Measurements from ENCODE around the gene SKOR2.
"Not testable (repeated sequence)": the region's sequence is repeated elsewhere in the genome, so short reads cannot be mapped to it uniquely, and the experiment has no call there.

The SKOR2 gene

GRCh38 chr18:47203626-47204464 is 47.6 kb downstream of the SKOR2 start:
- no peak for DNase-seq (ENCODE audit: low read depth, low spot score)

GRCh38 chr18:47195961-47196360 is 55.5 kb downstream of the SKOR2 start:
- not testable (repeated sequence) for DNase-seq (ENCODE audit: low read depth, low spot score); H3K27ac ChIP-seq

More at GRCh38 chr18:47203626-47204464, 47.6 kb downstream of the SKOR2 start:
- no peak overlapping the region for H3K27ac ChIP-seq

GRCh38 chr18:47191961-47192360 is 59.5 kb downstream of the SKOR2 start:
- peak; percentile 44 for DNase-seq (ENCODE audit: low read depth, low spot score)
- H3K27ac ChIP-seq, result no peak overlapping the region

GRCh38 chr18:47187721-47188120 is 63.7 kb downstream of the SKOR2 start:
- no peak overlapping the region for H3K27ac ChIP-seq
- DNase-seq (ENCODE audit: low read depth, low spot score), result no peak

- peak; percentile 50 for DNase-seq (ENCODE audit: low read depth, low spot score)
- H3K27ac ChIP-seq, result no peak overlapping the region
Measured at GRCh38 chr18:47184419-47185050, 66.9 kb downstream of the SKOR2 start.

- H3K27ac ChIP-seq; DNase-seq (ENCODE audit: low read depth, low spot score): not testable (repeated sequence)
Measured at GRCh38 chr18:47182156-47182555, 69.3 kb downstream of the SKOR2 start.

GRCh38 chr18:47180765-47181164 is 70.7 kb downstream of the SKOR2 start:
- no peak overlapping the region for H3K27ac ChIP-seq

GRCh38 chr18:47179520-47179919 is 71.9 kb downstream of the SKOR2 start:
- DNase-seq (ENCODE audit: low read depth, low spot score), result no peak

More at GRCh38 chr18:47180765-47181164, 70.7 kb downstream of the SKOR2 start:
- DNase-seq (ENCODE audit: low read depth, low spot score), result no peak

GRCh38 chr18:47175898-47176575 is 75.4 kb downstream of the SKOR2 start, which contains the start of gene IER3IP1:
TSS of gene IER3IP1 (minus strand) at chr18:47176364. CDS start at chr18:47176277, 87 bp downstream.
- DNase-seq (ENCODE audit: low read depth, low spot score), result peak; percentile 79
- peak within 1 kb of the TSS; percentile 68 for H3K27ac ChIP-seq

More at GRCh38 chr18:47179520-47179919, 71.9 kb downstream of the SKOR2 start:
- no peak overlapping the region for H3K27ac ChIP-seq

GRCh38 chr18:47175283-47175897 is 76.1 kb downstream of the SKOR2 start:
- peak overlapping the region; percentile 68 for H3K27ac ChIP-seq
- no peak for DNase-seq (ENCODE audit: low read depth, low spot score)

GRCh38 chr18:47174545-47175116 is 76.8 kb downstream of the SKOR2 start:
- peak; percentile 60 for DNase-seq (ENCODE audit: low read depth, low spot score)
- H3K27ac ChIP-seq, result peak overlapping the region; percentile 68

GRCh38 chr18:47172476-47172875 is 79.0 kb downstream of the SKOR2 start:
- no peak overlapping the region for H3K27ac ChIP-seq

GRCh38 chr18:47168913-47169312 is 82.5 kb downstream of the SKOR2 start:
- no peak for DNase-seq (ENCODE audit: low read depth, low spot score)
- H3K27ac ChIP-seq, result no peak overlapping the region

More at GRCh38 chr18:47172476-47172875, 79.0 kb downstream of the SKOR2 start:
- DNase-seq (ENCODE audit: low read depth, low spot score), result no peak

GRCh38 chr18:47168509-47168908 is 83.0 kb downstream of the SKOR2 start:
- DNase-seq (ENCODE audit: low read depth, low spot score), result no peak
- no peak overlapping the region for H3K27ac ChIP-seq

GRCh38 chr18:47166294-47166693 is 85.2 kb downstream of the SKOR2 start:
- no peak for DNase-seq (ENCODE audit: low read depth, low spot score)
- H3K27ac ChIP-seq, result no peak overlapping the region

- peak overlapping the region; percentile 19 for H3K27ac ChIP-seq
- DNase-seq (ENCODE audit: low read depth, low spot score), result no peak
Measured at GRCh38 chr18:47163241-47163640, 88.2 kb downstream of the SKOR2 start.

- DNase-seq (ENCODE audit: low read depth, low spot score), result no peak
- no peak overlapping the region for H3K27ac ChIP-seq
Measured at GRCh38 chr18:47160256-47160655, 91.2 kb downstream of the SKOR2 start.

- H3K27ac ChIP-seq; DNase-seq (ENCODE audit: low read depth, low spot score): not testable (repeated sequence)
Measured at GRCh38 chr18:47158404-47158803, 93.1 kb downstream of the SKOR2 start.
